Stimulated activated naive CD8-positive, alpha-beta T cell treated with anti-CD3 and anti-CD28 coated beads, Interleukin-15, Interleukin-2, amounts not matched to agents 100 U/mL and 50 U/mL, for 24 hours (primary cell): ENCODE data around the gene QRICH2.
"Not testable (repeated sequence)": the region's sequence is repeated elsewhere in the genome, so short reads cannot be mapped to it uniquely, and the experiment has no call there.

Source experiments
- ATAC-seq: fragments of 150-1000 bp; cut with Tn5 transposase; one replicate; pipeline ENCODE4 v1.10.0; 2021
- DNase-seq: peaks from one replicate; pipeline ENCODE4 v3.0.0; 2021

Gene QRICH2, protein sequence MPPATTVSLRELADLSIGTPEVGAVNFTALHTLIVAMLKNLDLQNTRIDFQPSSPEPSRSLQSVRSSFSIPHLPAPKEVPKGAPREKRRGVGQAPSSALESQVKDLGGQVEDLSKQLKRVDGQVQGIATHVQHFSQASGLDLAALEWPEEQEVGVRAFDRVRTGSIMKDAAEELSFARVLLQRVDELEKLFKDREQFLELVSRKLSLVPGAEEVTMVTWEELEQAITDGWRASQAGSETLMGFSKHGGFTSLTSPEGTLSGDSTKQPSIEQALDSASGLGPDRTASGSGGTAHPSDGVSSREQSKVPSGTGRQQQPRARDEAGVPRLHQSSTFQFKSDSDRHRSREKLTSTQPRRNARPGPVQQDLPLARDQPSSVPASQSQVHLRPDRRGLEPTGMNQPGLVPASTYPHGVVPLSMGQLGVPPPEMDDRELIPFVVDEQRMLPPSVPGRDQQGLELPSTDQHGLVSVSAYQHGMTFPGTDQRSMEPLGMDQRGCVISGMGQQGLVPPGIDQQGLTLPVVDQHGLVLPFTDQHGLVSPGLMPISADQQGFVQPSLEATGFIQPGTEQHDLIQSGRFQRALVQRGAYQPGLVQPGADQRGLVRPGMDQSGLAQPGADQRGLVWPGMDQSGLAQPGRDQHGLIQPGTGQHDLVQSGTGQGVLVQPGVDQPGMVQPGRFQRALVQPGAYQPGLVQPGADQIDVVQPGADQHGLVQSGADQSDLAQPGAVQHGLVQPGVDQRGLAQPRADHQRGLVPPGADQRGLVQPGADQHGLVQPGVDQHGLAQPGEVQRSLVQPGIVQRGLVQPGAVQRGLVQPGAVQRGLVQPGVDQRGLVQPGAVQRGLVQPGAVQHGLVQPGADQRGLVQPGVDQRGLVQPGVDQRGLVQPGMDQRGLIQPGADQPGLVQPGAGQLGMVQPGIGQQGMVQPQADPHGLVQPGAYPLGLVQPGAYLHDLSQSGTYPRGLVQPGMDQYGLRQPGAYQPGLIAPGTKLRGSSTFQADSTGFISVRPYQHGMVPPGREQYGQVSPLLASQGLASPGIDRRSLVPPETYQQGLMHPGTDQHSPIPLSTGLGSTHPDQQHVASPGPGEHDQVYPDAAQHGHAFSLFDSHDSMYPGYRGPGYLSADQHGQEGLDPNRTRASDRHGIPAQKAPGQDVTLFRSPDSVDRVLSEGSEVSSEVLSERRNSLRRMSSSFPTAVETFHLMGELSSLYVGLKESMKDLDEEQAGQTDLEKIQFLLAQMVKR (N-terminal part only)

DNA sequence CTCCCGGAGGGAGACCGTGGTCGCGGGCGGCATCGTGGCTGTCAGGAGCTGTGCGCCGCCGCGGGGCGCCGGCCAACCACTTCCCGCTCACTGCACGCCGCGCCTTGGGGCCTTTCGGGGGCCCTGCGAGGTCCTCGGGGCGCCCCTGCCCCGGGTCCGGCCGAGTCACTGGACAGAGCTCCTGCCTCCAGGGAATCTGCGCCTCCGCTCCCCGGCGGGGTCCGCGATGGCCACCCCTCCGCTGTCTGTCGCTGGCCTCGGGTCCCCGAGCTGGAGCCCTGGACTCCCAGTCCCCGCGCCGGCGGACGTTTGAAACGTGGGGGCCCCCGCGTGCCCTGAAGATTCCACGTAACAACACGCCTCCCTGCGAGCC is at the start of gene QRICH2:
TSS of gene QRICH2 (minus strand) at position 311 of the 373 bp plus-strand sequence. CDS start at position 33, 278 bp downstream.
- DNase-seq = no peak
- ATAC-seq = no peak

DNA sequence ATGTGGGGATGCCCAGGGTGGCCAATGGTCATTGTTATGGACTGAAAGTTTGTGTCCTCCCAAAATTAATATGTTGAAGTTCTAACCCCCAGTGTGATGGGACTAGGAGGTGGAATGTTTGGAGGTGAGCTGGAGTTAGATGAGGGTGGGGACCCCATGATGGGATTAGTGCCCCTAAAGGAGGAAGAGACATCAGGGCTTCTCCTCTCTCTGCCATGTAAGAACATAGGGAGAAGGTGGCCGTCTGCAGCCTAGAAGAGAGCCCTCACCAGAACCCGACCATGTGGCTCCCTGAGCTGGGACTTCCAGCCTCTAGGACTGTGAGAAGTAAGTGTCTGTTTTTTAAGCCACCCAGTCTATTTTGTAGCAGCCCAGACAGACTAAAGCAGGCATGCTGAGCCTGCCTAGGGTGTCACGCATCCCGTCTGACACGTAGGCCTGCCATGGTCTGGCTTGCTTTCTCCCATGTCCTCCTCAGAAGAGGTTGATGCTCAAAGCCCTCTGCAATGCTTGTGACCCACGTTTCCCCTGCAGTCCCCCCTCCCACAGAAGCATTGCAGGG is 49.6 kb upstream of the QRICH2 start:
- no peak for DNase-seq
- ATAC-seq = no peak

DNA sequence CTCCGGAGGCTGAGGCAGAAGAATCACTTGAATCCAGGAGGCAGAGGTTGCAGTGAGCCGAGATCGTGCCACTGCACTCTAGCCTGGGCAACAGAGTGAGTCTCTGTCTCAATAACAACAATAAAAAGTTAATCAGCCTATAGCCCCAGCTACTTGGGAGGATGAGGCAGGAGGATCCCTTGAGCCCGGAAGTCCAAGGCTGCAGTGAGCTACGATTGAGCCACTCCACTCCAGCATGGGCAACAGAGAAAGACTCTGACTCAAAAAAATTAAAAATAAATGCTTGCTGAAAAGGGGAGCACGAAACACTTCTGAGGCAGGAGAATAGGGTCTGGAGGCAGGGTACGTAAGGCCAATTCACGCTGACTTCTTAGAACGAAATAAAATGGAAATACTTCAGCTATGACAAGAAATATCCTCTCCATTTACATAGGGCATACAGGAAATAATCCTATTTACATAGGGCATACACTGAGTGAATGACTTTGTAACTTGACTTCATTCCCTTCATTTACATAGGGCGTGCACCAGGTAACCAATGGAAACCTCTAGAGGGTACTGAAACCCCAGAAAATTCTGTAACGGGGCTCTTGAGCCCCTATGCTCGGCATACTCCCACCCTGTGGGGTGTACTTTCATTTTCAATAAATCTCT is 48.9 kb upstream of the QRICH2 start:
- no peak for ATAC-seq
- no peak for DNase-seq

DNA sequence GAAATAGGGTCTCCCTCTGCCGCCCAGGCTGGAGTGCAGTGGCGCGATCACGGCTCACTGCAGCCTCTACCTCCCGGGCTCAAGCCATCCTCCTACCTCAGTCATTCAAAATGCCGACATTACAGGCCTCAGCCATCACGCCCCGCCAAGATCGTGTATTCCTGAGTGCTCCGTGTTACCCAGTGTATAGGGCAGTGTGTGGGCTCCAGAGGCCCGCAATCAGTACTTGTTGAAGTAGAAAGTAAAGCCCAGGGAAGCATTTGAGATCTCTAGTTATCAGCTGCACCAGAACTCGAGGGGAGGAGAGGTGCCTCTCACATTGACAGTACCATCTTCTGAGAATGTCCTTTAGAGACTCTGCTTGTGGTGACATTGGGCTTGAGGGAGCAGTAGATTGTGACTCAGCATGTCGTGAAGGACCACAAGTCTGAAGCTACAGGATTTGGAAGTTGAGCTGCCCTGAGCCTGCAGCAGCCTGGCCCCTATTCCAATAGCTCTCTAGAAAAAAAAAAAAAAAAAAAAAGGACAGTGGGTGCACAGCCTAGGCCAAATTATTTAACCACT is 46.8 kb upstream of the QRICH2 start:
- no peak for ATAC-seq
- DNase-seq = no peak

DNA sequence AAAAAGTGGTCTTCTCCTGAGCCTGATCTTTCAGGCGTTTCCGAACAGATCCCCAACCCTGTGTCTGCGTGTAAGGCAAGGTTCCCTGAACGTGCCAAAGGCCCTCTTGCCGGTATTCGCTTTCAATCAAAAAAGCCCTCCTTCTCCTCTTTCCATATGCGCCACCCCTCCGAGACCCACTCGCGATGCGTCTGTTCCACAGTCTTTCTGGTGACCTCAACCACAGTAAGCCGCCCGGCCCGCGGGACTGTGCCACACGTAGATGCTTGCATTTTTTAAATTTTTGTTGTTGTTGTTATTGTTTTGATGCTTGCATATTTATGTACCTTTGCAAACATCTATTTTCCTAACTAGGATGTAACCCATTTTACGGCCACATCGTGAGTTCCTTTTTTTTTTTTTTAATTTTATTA is 46.2 kb upstream of the QRICH2 start:
- ATAC-seq (no peak), DNase-seq (no peak)

DNA sequence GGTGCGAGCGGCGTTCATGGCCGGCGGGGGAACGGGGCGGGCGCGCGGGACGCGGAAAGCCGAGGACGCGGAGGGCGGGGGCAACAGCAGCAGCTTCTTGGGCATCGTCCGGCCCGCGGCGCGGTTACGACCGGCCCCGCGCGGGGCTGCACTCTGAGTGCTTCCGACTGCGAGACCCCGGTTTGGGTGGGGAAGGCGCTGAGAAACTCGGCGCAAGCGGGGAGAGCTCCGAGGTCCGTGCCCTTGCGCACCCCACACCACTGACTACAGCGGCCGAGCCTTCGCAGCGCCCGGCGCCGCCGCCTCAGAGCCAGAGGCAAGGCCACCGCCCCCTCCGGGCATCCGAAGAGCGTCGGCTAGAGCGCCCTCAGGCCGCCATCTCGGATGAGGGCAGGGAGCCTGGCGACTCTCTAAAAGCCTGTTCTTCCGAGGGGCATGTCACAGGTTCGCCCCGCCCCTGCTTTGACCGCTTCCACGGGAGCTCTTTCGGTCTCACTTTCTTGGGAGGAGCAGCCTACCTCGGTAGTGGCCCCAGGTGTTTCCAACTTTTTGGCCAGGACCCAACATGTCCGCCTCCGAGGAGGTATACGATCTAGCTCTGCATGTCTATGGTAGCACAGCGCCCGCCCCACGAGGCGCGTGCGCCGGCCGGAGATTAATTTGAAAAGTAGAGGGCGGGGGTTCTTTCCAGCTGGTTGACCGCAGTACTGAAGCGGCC is 45.7 kb upstream of the QRICH2 start, which contains the start of gene PRPSAP1:
TSS of gene PRPSAP1 (minus strand) at position 318 of the 718 bp plus-strand sequence. CDS start at position 105, 213 bp downstream.
- peak; percentile 98 for ATAC-seq
- peak; percentile 84 for DNase-seq

DNA sequence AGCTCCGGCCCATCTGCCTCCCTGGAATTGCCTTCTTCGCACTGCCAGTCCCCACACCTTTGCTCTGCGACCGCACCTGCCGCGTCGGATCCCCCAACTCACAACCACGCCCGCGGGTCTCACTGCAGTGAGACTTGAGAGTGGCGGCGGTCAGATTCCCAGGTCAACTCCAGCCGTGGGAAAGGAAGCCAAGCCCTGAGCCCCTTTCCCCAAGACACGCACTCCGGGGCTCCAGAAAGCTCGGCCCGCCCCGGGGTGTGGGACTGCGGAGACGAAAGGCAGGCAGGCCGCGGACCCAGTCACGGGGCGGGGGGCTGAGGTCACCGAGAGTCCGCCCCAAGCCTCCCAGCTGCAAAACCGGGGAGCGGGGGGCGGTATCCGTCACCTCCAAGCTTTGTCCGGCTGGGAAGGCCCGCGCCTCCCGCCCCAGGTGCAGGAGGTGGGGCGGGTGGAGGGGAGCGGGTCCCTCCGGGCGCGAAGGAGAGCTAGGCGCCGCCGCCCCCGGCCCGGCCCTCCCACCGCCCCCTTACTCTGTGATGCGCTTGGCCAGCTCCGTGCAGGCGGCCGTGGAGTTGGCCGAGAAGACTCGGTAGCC is 45.0 kb upstream of the QRICH2 start:
- DNase-seq (peak; percentile 36), ATAC-seq (no peak)

DNA sequence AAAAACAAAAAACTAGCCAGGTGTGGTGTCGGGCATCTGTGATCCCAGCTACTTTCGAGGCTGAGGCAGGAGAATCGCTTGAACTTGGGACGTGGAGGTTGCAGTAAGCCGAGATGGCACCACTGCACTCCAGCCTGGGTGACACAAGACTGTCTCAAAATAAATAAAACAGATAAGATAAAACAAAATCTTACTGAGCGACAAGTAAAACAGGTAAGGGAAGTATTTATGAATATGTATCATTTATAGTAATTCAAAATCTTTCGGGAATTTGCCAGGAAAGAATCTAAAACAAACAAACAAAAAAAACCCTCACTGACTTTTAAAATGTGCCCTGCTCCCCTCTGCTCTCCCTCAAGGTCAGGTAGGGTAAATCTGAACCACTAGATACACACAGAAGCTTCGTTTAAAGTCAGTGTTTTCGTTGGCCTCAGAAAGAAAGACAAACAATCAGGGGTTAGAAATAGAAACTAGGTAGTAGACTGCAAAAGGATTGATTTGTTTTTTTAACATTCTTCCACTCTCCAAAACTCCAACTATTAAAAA is 43.5 kb upstream of the QRICH2 start:
- ATAC-seq (no peak), DNase-seq (no peak)

DNA sequence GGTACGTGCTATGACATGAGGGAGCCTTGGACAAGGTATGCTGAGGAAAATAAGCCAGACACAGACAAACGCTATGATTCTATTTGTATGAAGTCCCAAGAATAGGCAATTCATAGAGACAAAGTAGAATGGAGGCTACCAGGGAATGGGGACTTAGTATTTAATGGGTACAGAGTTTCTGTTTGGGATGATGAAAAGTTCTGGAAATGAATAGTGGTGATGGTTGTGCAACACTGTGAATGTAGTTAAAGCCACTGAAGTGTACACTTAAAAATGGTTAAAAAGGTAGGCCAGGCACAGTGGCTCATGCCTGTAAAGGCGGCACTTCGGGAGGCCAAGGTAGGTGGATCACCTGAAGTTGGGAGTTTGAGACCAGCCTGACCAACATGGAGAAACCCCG is 42.4 kb upstream of the QRICH2 start:
- no peak for DNase-seq
- no peak for ATAC-seq

DNA sequence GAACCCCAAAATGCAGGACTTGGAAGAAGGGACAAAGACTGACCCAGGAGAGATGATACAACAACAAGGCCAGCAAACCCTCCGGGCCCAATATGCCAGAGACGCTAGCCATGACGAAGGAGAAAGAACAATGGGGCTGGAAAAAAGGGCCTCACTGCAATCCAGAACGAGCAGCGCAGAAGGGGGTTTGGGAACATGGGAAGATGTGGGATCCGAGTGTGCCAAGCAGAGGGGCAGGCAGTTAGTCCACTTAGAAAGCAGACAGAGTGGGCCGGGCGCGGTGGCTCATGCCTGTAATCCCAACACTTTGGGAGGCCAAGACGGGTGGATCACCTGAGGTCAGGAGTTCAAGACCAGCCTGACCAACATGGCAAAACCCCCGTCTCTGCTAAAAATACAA is 38.9 kb upstream of the QRICH2 start:
- ATAC-seq, DNase-seq: not testable (repeated sequence)

DNA sequence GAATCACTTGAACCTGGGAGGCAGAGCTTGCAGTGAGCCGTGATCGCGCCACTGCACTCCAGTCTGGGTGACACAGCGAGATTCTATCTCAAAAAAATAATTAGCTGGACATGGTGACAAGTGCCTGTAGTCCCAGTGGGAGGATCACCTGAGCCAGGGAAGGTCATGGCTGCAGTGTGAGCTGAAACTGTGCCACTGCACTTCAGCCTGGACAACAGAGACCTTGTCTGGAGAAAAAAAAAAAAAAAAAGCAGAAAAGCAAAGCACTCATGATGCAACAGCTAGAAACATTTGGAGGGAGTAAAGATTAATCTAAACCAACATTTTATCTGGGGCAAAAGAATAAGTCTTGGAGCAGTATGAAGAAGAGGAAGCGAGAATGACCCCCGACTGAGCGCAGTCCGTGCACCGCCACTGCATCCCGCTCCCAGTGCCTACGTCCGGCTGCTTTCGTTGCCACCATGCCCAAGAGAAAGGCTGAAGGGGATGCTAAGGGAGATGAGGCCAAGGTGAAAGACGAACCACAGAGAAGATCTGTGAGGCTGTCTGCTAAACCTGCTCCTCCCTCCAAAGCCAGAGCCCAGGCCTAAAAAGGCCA is 37.4 kb upstream of the QRICH2 start:
- no peak for DNase-seq

DNA sequence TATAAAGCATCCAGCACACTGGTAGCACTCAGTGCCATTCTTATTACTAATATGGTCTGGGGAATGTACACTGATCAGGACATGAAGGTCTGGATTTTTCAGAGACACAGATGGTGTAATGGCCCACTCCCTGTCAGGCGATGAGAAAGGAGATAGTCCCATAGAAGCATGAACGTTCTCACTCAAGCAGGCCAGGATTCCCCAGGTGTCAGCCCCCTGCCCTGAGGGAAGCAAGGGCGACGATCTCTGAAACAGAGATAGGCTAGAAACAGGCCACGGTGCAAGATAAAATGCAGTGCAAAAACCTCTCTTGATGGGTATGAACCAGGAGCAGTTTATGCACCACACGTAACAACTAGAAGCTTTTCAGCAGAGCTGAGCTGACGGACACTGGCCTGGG is 35.0 kb upstream of the QRICH2 start:
- DNase-seq (no peak), ATAC-seq (no peak)

More for the DNA sequence above, 37.4 kb upstream of the QRICH2 start:
- ATAC-seq = no peak

DNA sequence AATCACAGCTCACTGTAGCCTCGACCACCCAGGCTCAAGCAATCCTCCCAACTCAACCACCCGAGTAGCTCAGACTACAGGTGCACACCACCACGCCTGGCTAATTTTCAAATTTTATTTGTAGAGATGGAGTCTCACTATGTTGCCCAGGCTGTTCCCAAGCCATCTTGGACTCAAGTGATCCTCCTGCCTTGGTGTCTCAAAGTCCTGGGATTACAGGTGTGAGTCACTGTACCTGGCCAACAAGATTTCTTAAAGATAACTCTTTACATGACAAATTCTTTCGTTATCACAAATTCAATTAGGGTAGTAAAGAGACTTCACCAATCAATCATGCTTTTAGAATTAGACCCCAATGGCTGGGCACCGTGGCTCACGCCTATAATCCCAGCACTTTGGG is 33.2 kb upstream of the QRICH2 start:
- ATAC-seq (no peak), DNase-seq (no peak)

DNA sequence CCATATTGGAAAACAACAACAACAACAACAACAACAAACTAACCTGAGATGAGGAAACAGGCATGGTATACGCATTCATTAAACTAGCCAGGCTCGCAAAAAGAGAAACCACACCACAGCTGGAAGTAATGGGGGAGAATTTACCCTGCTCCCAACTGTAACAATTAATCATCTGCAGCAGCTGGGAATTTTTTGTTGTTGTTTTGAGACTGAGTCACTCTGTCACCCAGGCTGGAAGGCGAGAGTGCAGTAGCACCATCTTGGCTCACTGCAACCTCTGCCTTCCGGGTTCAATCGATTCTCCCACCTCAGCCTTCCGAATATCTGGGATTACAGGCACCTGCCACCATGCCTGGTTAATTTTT is 29.3 kb upstream of the QRICH2 start:
- DNase-seq (no peak), ATAC-seq (no peak)

DNA sequence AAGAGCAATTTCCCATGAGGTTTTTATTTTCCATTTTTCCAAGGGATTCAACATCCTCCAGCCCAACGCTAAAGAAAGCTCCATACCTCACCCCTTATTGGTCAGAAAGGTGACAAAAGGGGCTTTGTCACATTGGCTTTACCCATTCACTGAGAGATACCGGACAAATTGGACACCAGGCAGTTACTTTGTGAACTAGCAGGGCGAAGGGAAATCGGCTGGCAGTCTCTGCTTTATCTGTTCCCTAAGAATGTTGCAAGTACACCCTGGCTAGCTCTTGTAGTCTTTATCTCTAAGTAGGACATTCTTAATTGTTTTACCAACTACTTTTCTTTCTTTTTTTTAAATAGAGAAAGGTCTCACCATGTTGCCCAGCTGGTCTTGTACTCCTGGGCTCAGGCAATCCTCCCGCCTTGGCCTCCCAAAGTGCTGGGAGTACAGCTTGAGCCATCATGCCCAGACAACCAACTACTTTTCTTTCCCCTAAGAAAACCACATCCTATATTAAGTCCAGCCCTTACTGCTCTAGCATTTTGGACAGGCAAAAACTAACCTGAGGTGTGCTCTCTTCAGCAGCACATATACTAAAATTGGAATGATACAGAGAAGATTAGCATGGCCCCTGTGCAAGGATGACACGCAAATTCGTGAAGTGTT is 28.8 kb upstream of the QRICH2 start:
- DNase-seq = no peak
- ATAC-seq = no peak

DNA sequence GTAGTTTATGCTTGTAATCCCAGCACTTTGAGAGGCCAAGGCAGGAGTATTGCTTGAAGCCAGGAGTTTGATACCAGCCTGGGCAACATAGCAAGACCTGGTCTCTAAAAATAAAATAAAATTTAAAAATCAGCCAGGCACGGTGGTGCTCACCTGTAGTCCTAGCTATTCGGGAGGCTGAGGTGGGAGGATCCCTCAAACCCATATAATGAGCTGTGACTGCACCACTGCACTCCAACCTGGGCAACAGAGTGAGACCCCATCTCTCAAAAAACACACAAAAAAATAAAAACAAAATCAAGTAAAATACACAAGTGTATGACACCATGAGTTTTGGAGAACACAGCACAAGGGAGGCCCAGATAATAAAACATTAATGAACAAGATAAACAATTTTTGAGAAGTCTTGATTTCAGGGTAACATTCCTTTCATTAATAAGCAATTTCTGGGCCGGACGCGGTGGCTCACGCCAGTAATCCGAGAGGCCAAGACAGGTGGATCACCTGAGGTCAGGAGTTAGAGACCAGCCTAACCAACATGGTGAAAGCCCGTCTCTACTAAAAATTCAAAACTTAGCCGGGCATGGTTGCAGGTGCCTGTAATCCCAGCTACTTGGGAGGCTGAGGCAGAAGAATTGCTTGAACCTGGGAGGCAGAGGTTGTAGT is 27.8 kb upstream of the QRICH2 start:
- no peak for DNase-seq
- no peak for ATAC-seq

DNA sequence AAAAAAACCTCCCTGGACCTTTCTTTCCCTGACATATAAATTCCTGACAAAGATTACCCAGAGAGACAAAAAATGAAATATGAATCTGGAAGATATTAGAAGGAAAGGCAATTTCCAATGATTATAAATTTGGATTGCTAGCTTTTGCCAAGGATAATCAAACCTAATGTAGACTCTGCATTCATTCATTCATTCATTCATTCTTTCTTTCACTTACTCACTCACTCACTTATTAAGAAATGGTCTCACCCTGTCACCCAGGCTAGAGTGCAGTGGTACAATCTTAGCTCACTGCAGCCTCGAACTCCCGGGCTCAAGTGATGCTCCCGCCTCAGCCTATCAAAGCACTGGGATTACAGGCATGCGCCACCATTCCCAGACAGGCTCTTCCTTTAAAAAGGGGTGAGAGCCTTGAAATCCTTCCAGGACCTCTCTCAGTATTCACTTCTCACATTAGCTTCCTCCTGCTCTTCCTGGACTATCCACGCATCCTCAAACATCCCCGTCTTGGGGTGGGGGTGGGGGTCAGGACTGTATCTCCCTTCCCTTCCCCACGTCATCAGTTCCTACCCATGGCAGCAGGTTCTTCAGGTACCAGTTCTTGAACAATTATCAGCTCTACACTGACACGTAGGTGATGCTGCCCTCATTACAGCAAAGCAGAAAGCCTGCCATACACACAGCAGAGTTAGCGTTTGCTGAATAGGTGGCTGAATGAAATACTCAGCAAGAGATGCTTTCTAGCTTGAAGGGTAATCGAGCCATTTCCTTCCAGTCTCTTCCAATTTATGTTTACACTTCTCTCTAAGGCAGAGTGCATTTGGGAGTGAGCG is 25.8 kb upstream of the QRICH2 start:
- no peak for DNase-seq
- ATAC-seq = no peak
